GM21825 (cell line): ENCODE data around the gene TNFRSF18.

Experiments used
- ATAC-seq: cut with Tn5 transposase; IDR thresholded peaks from one replicate; pipeline ENCODE4 v1.9.1; 2021; ENCODE audit warnings: mild to moderate bottlenecking, moderate library complexity; ENCODE audit not compliant: unreplicated experiment

TNFRSF18 gene

DNA sequence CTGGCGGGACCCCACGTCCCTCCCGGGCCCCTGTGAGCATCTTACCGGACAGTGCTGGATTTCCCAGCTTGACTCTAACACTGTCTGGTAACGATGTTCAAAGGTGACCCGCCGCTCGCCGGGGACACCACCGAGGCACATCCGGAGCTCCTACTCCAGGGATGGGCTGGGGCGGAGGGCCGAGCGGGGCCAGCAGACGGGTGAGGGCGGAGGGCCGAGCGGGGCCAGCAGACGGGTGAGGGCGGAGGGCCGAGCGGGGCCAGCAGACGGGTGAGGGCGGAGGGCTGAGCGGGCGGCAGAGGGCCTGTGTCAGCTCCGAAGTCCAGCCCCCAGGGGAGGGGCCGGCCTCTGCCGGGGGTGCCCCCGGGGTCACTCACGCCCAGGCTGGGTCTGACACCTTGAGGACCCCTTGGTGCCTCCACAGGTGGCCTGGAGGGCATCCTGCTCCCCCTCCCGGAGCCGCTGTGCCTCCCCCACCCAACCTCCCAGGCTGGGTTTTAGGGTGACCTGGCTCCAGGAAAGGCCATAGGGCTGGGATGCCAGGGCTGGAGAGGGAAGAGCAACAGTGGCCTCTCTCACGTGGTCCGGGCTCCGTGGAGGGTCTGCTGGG, 38.4 kb downstream of the TNFRSF18 start:
- ATAC-seq = no peak

DNA sequence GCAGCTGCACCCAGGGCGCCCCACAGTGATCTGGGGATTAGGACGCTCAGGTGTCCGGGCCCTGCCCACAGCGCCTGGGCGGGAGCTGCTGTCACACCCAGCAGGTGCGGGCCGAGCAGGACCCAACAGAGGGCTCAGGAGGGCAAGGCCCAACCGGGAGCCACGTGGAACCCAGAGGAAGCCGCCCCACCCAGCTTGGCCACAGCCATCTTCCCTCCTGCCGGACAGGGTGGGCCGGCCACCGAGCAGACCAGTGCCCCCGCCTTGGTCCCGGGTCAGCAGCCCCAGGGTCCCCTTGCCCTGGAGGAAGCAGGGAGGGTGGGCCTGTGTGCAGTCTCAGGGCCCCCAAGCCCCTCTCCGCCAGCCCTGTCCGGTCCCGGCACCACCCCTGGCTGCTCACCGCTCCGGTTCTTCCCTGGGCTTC, 39.0 kb downstream of the TNFRSF18 start:
- ATAC-seq = no peak

DNA sequence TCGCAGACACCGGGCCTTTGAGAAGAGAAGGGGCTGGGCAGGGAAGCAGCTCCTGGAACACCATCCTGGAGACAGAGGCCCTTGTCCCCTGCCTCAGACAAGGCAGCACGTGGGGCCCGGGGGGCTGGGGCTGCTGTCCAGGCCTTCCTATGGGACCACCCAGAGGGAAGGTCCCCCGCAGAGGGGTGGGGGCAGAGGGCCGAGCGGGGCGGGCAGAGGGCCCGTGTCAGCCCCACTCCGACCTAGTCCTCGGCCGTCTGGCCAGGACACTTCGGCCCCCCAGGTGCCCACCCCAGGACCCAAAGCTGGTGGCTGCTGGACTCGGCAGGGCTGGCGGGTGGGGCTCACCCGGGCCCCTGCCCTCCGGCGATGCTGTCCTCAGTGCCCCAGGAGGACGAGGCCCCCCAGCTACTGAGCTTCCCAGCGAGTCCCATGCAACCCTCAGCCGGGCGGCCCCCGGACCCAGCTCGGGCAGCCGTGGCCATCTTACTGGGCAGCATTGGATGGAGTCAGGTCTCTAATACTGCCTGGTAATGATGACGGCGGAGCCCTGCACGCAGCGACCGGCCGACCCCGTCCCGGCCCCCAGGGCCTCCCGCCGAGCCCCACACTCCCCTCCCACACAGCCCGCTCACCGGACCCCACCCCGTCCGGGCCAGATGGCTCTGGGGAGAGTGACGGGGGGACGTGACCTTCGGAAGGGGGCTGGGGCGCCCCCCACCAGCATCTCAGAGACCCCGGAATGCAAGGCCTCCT, 39.6 kb downstream of the TNFRSF18 start:
- ATAC-seq = no peak

DNA sequence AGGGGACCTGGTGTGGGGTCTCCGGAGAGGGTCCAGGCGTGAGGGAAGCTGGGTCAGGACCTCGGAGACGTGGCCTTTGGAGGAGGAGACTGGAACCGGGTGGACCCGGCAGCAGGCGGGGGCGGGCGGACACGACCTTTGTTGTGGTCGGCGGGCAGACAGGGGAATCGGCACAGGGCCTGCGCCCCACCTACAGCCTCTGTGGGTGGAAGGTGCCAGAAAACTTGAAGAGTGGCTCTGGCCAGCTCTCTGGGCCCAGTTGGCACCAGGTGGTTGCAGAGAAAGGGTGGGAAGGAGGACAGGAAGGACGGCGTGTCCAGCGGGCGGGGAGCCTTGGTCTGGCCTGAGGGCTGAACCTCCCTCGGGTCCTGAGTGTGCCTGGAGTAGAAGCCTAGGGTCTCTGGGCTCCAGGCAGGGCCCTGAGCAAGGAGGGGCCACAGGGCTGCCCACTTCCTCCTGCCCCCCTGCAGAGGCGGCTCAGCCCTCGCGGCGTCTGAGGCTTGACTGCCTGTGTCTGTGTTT, 40.4 kb downstream of the TNFRSF18 start:
- ATAC-seq = no peak

DNA sequence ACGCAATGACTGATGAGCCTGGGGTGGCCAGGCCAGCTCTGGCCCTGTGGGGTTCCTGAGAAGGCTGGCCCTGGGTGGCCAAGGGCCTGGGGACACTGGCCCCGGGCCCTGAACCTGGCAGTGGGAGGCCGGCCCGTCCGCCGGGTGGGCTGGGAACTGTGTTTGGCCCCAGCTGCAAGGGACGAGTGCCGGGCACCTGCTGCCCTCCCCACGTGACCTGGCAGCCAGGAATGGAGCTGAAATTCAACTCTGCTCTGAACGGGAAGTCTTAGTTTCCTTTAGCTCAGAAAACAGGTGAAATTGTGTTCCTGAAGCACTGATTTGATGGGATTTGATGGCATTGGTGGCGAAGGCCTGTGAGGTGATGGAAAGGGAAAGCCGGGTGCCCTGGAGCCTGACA, 40.9 kb downstream of the TNFRSF18 start:
- no peak for ATAC-seq

DNA sequence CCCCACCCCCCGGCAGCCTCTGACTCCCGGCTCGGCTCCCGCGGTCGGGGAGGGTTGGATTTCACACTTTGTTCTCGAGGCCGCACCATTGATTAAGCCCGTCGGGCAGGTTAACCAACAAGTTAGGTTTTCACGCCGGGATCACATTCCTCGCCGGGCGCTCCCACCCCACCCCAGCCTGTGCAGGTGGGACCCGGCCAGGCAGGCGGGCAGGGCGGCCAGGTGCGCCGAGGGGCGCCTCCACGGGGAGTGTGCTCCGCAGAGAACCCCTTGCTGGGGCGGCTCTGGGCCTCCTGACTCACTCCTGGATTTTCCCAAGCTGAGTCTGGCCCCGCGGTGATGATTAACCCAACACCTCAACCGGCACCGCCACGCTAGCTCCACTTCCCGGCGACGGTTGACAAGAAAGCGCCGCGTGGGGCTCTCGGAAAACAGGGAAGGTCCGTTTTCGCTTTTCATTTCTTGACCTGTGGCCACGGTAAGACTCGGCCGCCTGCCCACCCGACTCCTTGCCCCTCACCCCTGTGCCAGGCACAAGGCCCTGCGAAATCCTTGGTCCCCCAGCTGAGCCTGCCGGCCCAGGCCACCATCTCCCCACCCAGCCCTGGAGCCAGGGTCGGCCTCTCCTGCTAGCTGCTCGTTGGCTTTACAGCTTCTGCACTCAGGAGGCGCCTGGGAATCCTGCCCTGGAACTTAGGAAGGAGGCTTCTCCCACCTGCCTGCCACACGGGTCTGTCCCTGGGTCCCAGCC, 41.5 kb downstream of the TNFRSF18 start:
- ATAC-seq = no peak

DNA sequence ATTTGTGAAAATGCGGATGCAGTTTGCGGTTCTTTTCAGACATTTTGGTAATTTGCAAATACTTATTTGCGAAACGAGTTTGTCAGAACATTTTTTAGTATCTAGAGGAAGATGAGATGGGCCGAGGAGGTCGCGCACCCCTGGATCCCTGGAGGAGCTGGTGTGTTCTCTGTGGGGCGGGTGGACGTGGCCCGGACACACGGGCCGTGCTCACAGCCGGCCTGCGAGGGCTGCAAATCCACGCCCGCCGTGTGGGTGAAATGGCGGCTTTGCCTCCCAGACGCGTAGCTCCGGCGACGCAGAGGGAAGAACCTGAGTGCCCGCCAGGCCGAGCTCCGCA, 42.1 kb downstream of the TNFRSF18 start:
- ATAC-seq = no peak

DNA sequence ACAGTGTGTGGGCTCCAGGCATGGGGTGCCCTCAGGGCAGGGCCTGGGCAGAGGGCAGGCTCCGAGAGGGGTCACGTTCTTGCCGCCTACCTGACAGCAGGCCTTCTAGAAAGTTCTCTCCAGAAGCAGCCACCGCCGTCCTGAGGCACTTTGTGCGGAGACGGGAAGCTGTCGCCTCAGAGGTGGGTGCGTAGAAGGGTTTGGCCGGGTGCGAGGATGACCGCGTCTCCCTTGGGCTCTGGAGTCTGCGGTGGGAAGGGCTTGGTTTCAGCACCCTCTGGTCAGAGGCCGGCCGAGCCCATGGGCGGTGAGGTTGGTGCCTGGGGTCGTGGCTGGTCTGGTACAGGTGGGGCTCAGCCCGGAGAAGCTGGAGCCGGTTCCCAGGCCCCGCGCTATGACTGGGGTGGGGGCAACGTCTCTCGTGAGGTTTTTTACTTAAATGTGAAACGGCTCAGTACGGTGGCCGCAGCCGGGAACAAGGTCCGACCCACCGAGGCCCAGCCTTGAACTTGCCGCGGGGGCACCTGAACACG, 42.8 kb downstream of the TNFRSF18 start:
- no peak for ATAC-seq

DNA sequence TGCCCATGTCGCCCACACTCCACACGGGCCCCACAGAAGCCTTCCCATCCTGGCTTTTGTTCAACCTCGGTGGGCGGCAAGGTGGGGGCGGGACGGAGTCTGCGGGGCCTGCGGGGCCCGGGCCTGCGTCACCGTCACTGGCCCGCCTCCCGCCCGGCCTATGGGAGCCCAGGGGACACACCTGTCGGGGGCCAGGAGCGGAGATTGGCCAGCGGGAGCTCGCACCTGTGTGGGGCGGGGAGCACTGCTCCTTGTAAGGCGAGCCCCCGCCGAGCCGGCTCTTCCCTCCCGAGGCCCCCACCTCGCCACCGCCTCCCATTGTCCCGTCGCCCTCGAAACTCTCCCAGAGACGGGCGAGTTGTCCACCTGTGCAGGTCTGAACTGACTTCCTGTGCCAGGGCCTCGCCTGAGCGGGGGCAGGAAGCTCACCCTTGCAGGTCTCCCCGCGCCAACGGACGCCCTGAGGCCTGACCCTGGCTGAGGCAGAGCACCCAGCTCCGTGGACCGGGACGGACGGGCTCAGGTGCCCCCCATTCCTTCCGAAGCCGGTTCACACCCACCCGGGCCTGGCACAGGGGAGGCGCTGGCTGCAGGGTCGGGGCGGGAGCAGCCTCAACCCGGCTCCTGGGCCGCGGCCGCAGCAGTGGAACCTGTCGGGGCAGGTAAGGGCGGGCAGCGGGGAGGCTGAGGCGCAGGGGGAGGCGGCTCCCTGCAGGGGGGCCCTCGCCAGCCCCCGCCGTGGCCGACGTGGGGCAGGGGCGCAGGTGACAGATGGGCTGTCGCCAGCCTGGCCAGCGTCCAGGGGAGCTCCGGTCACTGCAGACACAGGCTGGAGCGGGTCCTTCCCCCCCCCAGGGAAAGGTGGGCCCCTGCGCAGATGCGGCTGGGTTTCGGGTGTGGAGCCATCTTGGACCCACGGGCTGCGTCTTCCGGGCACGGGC, 43.5 kb downstream of the TNFRSF18 start:
- ATAC-seq = no peak

DNA sequence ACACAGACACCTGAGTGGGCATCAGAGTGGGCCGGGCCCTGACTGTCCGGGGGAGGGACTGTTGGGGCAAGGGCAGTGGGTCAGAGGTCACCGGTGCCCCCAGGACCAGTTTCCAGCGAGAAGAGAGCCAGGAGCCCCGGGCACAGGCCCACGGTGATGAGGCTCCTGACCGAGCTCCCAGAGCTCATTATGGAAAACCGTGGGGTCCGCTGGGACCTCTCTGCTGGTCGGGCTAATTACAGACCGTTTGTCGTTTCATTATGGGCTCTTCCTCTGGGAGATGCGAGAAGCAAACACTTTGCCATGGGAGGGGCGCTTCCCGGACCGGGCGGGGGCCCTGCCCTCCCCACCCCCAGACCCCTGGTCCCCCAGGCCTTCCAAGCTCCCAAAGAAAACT, 44.7 kb downstream of the TNFRSF18 start:
- ATAC-seq = no peak

DNA sequence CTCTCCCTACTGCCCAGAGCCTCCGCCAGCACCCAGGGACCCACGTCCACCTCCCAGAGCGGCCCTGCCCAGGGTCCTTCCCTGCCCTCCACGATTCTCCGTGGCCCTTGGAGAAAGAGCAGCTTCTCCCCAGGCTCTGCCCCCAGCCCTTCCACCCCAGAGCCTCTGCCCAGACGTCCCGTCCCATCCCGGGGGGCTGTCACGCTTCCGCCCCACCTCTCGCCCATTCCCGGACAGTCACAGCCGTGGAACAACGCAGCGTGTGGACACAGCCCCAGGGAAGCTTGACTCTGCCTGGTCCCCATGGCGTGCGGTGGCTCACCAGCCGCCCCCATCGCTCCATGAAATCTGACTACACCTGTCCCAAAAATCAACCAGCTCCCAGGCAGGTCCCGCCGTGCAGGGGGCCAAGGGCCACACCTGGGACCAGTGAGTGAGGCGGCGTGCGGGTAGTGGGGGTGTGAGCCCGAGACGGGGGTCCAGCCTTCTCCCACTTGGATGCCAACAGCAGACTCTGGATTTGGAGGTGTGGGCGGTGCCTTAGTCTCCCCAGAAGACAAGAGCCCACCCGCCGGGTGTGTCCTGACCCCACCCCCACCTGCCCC, 45.2 kb downstream of the TNFRSF18 start:
- no peak for ATAC-seq

DNA sequence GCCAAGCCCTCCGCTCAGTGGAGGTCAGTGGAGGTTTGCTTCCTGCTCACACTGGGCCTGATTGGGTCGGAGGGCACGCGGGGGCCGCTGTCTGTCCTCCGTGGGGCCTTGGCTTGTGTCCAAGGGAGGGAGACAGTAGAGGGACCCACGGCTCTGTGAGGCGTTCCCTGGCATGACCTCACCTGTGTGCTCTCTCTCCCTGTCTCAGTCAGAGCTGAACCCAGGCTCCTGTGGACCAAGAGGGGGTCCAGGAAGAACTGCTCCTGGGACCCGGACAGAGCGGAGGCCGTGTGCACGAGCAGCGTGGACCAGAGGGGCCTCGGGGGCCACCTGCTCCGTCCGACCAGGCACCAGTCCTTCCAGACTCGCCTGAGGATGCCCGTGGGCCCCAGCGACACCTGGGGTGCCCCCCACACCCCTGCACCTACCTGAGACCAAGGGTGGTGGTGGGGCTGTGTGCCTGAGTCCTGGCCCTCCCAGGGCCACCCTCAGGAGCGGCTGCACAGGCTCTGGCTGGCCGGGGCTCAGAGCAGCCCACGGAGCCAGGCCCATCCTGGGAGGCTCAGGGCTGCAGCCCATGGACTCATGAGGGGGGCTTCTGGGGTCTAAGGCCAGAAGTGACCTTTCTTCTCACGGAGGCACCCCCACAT, 46.0 kb downstream of the TNFRSF18 start:
- ATAC-seq = no peak

DNA sequence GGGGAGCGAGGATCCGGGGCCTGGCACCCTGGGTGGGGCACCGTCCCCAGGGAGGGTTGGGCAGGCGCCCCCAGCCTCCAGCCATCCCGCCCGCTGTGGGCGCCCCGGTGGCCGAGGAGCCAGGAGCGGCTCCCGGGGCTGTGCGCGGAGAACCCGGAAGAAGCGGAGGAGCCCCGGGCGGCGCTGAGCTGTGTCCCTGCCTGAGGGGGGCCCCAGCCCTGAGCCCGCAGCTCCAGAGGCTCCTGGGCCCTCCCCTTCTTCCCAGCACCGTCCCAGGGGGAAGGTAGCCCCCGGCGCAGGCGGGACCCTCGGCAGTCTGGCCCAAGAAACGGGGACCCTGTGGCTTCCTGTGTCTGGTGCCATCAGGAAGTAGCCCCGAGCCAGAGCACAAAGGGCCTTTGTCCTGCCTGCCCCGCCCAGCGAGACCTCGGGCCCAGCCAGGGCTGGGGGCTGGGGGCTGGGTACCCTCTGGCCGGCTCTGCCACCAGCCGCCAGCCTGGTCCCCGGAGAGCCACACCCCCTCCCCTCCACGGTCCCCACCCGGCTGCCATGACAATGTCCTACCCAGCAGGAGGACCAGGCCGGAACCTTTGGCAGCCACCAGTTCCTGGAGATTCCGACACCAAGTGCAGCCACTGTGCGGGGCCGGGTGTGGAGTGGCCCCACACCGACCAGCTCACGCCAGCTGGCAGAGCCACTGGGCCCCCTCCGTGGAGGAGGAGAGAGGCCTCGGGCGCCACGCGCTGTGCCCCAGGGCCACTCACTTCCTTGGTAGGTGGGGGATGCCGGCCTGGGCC, 48.3 kb downstream of the TNFRSF18 start:
- no peak for ATAC-seq

DNA sequence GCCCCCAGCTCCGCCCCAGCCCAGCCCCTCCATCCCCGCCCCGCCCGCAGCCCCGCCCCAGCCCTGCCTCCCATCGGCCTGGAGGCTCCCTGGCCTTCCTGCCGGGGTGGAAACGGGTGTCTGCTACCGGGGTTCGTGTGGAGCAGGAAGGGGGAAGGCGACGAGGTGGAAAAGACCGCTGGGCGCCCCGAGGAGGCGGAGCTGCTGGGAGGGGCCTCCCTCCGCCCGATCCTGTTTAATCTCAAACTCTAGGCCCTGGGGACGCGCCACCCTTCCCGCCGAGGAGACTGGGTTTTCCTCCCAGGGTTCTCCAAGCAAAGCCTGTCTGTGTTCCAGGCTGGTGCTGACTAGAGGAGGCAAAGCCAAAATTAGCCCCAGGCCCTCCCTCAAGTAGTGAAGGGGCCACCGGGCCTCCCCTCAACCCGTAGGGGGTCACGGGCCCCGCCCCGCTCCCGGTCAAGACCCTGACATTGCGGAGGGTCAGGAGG, 48.9 kb downstream of the TNFRSF18 start:
- no peak for ATAC-seq

DNA sequence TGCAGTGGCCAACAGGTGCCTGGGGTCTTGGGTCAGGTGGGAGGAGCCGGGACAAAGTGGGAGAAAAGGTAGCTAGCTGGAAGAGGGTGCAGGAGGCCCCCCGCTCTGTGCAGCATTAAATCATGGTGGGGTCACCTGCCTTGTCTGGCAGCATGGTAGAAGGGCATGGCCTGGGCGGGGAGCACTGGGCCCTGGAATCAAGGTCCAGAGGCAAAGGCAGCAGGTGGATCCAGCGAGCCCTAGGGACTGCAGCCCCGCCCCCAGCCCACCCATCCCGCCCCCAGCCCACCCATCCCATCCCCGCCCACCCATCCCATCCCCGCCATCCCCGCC, 49.4 kb downstream of the TNFRSF18 start:
- ATAC-seq = no peak

DNA sequence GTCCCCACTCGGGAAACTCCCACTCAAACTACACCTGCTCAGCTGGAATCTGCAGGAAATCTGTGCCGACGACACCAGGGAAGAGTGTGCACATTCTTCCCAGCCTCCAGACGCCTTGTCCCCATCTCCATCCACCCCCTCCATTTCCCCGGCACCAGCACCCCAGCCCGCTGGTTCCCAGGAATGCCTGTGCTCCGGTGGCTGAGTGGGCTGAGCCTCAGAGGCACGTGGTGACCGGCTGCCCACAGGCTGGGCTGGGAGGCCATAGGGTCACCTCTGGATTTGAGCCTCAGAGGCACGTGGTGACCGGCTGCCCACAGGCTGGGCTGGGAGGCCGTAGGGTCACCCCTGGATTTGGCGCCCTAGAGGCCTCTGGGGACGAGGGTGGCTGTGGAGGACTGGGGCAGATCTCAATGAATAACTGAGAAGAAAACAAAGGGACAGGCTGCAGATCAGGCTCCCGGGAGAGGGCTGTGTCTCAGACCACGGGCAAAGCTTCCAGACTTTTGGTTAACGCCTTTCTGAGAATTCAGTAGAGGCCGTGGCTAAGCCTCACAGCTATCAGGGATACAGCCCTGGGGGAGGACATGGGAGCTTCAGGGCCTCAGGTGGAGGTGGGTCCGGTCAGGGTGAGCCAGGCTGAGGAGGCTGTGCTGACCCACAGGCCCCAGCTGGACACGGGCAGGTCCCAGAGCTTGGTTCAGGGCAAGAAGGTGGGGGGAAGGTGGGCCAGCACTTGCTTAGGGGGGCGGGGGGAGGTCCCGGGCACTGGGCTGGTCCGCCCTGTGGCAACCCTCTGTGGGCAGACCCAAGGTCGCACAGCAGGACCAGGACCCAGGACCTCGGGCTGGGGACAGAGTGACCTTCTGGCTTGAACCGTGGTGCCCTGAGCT, 50.0 kb downstream of the TNFRSF18 start:
- no peak for ATAC-seq

DNA sequence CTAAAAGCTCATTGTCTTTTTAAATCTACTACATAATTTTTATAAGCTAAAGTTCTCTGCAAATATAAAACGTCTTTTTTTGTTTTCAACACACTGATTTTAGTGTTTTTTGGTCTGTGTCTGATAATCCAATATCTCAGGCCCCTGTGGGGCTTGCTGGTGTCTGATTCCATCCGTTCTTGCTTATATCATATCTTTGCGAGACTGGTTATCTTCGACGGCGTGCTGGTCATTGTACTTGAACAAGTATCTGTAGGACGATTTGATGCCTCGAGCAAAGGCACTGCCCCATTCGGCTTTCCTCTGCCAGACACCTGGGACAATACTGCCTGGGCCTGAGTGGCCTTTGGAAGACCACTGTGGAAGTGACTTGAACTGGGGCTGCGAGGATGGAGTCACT, 51.1 kb downstream of the TNFRSF18 start:
- ATAC-seq = no peak

DNA sequence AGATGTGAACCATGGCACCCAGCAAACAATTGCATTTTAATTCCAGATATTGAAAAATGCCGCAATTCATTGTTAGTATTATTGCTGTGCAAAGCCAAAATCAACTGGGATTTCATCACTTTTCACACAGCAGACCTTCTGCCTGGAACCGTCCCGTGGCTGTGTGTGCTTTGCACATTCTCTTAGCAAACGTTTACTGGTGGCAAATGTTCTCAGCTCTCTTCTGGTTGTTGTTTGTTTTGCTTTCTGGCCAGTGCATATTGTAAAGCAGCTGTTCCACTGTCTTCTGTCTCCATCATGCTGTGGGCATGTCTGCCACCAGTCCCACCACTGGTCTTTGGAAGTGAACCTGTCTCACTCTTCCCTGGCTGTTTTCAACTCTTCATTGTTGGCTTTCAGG, 52.5 kb downstream of the TNFRSF18 start:
- no peak for ATAC-seq
